OCI-LY3 (cell line): ENCODE data around the gene HCN3.
"Not testable (repeated sequence)": the region's sequence is repeated elsewhere in the genome, so short reads cannot be mapped to it uniquely, and the experiment has no call there.

Source experiments
- H2AFZ ChIP-seq: fragments of 200-600, 300-600 bp; shearing (Covaris generic); 2 replicates; pipeline ENCODE4 v1.6.0; 2014; ENCODE audit warnings: antibody characterized with exemption, low read depth, low read length
- H3K27ac ChIP-seq: fragments of 200-600, 300-600 bp; sonication (generic); 2 replicates; pipeline ENCODE4 v1.5.1; 2014; ENCODE audit warnings: mild to moderate bottlenecking, low read length, moderate library complexity, mixed read lengths
- H3K27me3 ChIP-seq: fragments of 200-600, 300-600 bp; sonication (generic); 2 replicates; pipeline ENCODE4 v1.6.1; 2014; ENCODE audit warnings: low read depth, low read length, mixed read lengths
- H3K36me3 ChIP-seq: fragments of 200-600, 300-600 bp; sonication (generic); replicated peaks from 2 replicates; pipeline ENCODE3; 2014; ENCODE audit warnings: low read depth, low read length, mixed read lengths
- H3K4me1 ChIP-seq: fragments of 300-600, 200-600 bp; sonication (generic); 2 replicates; pipeline ENCODE4 v1.6.1; 2014; ENCODE audit warnings: low read length, mixed read lengths
- H3K4me2 ChIP-seq: fragments of 200-600, 300-600 bp; sonication (generic); 2 replicates; pipeline ENCODE4 v1.6.1; 2014; ENCODE audit warnings: low read length, mixed read lengths
- H3K4me3 ChIP-seq: fragments of 300-600, 200-600 bp; sonication (generic); 2 replicates; pipeline ENCODE4 v1.5.1; 2014; ENCODE audit warnings: antibody characterized with exemption, mild to moderate bottlenecking, low read length, moderate library complexity
- H3K79me2 ChIP-seq: fragments of 300-600, 200-600 bp; shearing (Covaris generic); 2 replicates; pipeline ENCODE4 v1.6.1; 2014; ENCODE audit warnings: mild to moderate bottlenecking, low read length, mixed read lengths
- H3K9ac ChIP-seq: fragments of 300-600, 200-600 bp; shearing (Covaris generic); 2 replicates; pipeline ENCODE4 v1.6.0; 2014; ENCODE audit warnings: mild to moderate bottlenecking, low read length, moderate library complexity
- H3K9me3 ChIP-seq: fragments of 200-600, 300-600 bp; shearing (Covaris generic); 2 replicates; pipeline ENCODE4 v1.6.1; 2014; ENCODE audit warnings: low read length, mixed read lengths; ENCODE audit not compliant: insufficient read depth
- H4K20me1 ChIP-seq: fragments of 200-600, 300-600 bp; sonication (generic); 2 replicates; pipeline ENCODE4 v1.6.1; 2016; ENCODE audit warnings: low read length, mixed read lengths; ENCODE audit not compliant: insufficient read depth
- EZH2phosphoT487 ChIP-seq: fragments of 200-600 bp; shearing (Covaris generic); IDR thresholded peaks from 2 replicates; pipeline ENCODE4 v1.6.1; 2018; ENCODE audit warnings: antibody characterized with exemption, mixed run types, low read depth
- TF ChIP-seq, protein P1 (sequence below): fragments of 200-600, 300-600 bp; sonication (generic); IDR thresholded peaks from 2 replicates; pipeline ENCODE4 v1.5.1; 2014; ENCODE audit warnings: antibody characterized with exemption, low read length, low read depth

The HCN3 gene

DNA sequence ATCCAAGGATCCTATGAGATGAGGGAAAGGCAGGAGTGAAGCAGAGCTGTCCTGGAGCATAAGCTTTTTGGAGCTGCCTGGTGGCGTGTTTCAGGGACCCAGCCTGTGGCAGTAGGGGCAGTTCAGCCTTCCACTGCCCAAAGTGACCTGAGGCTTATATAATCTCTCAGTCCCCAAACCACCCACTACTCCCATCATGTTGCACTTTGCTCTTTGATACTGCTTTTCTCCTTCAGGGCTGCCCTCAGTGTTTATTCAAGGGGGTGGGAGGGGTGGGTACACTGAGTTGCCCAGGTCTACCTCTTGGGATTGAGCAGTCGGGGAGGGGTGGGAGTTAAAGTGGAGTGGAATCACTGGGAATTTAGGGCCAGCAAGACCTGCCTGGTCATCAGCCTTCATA, 9.3 kb downstream of the HCN3 start:
- no peak overlapping the region for H3K27ac ChIP-seq
- no peaks in the 10 kb centered on the region for H4K20me1 ChIP-seq
- H3K9me3 ChIP-seq = no peaks in the 10 kb centered on the region
- no peaks in the 10 kb centered on the region for H3K27me3 ChIP-seq
- no peak for TF ChIP-seq EZH2phosphoT487
- H3K4me2 ChIP-seq = no peak overlapping the region
- H3K4me3 ChIP-seq = no peak overlapping the region
- peaks cover 16% of the 10 kb centered on the region for H3K36me3 ChIP-seq
- no peak overlapping the region for H2AFZ ChIP-seq
- no peaks in the 10 kb centered on the region for H3K79me2 ChIP-seq
- no peaks in the 10 kb centered on the region for H3K4me1 ChIP-seq
- H3K9ac ChIP-seq = no peak overlapping the region

DNA sequence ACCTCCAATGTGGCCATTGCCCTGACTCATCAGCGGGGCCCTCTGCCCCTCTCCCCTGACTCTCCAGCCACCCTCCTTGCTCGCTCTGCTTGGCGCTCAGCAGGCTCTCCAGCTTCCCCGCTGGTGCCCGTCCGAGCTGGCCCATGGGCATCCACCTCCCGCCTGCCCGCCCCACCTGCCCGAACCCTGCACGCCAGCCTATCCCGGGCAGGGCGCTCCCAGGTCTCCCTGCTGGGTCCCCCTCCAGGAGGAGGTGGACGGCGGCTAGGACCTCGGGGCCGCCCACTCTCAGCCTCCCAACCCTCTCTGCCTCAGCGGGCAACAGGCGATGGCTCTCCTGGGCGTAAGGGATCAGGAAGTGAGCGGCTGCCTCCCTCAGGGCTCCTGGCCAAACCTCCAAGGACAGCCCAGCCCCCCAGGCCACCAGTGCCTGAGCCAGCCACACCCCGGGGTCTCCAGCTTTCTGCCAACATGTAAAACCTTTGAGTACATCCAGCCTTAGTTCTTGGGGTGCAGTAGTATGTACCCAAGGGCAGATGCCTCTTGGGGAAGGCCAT, 10.8 kb downstream of the HCN3 start:
- H3K79me2 ChIP-seq = no peaks in the 10 kb centered on the region
- no peak overlapping the region for H3K9ac ChIP-seq
- TF ChIP-seq, protein P1, sequence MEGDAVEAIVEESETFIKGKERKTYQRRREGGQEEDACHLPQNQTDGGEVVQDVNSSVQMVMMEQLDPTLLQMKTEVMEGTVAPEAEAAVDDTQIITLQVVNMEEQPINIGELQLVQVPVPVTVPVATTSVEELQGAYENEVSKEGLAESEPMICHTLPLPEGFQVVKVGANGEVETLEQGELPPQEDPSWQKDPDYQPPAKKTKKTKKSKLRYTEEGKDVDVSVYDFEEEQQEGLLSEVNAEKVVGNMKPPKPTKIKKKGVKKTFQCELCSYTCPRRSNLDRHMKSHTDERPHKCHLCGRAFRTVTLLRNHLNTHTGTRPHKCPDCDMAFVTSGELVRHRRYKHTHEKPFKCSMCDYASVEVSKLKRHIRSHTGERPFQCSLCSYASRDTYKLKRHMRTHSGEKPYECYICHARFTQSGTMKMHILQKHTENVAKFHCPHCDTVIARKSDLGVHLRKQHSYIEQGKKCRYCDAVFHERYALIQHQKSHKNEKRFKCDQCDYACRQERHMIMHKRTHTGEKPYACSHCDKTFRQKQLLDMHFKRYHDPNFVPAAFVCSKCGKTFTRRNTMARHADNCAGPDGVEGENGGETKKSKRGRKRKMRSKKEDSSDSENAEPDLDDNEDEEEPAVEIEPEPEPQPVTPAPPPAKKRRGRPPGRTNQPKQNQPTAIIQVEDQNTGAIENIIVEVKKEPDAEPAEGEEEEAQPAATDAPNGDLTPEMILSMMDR = no peak
- TF ChIP-seq EZH2phosphoT487 = no peak
- H3K4me3 ChIP-seq = no peak overlapping the region
- H3K36me3 ChIP-seq = peaks cover 10% of the 10 kb centered on the region
- no peak overlapping the region for H3K27ac ChIP-seq
- H3K9me3 ChIP-seq = no peaks in the 10 kb centered on the region
- no peak overlapping the region for H2AFZ ChIP-seq
- H3K4me2 ChIP-seq = no peak overlapping the region
- no peaks in the 10 kb centered on the region for H3K4me1 ChIP-seq
- no peaks in the 10 kb centered on the region for H3K27me3 ChIP-seq
- H4K20me1 ChIP-seq = no peaks in the 10 kb centered on the region

DNA sequence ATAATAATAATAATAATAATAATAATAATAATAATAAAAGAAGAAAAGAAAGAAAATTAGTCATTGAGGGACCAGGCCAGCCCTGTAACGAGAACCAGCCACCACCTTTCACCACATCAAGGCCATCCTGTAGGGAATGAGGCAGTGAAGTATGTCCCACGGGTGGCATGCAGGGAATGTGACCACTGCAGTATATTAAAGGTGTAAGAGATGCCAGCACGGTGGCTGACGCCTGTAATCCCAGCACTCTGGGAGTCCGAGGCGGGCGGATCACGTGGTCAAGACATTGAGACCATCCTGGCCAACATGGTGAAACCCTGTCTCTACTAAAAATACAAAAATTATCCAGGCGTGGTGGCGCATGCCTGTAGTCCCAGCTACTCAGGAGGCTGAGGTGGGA, 13.7 kb downstream of the HCN3 start:
- H4K20me1 ChIP-seq, H3K79me2 ChIP-seq, H3K4me3 ChIP-seq, H3K4me2 ChIP-seq, H3K4me1 ChIP-seq, H2AFZ ChIP-seq, H3K27me3 ChIP-seq, H3K27ac ChIP-seq, H3K36me3 ChIP-seq, H3K9ac ChIP-seq, H3K9me3 ChIP-seq: not testable (repeated sequence)

DNA sequence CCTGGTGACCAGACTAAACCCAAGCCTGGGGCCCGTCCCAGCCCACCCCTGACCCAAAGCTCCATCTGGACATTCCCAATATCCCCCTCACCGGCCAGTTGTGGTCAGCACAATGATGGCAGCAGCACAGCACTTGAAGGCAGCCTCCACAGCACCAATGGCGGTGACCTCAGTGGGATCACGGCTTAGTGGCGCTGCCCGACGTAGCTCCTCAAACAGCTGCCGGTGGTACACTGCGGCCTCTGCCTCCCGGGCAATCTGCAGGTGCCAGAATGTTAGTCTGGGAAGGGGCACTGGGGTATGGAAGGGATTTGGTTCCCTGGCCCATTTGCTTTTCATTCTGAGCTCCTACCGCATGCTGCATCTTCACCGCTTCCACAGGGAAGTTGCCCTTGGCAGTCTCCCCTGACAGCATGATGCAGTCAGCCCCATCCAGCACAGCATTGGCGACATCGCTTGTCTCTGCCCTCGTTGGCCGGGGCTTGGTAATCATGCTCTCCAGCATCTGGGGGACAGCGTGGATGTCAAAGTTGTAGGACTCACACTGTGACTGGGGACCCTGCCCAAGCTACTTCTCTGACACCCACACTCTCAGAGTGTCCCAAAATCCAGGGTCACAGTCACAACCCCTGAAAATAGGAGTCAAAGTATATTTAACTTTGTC, 16.0 kb downstream of the HCN3 start:
- no peak for TF ChIP-seq EZH2phosphoT487
- TF ChIP-seq, protein P1 = no peak
- Histone ChIP-seq H3K9ac (no peak overlapping the region), H4K20me1 (no peaks in the 10 kb centered on the region), H3K4me1 (peaks cover 8% of the 10 kb centered on the region), H3K27ac (no peak overlapping the region), H3K79me2 (no peaks in the 10 kb centered on the region), H2AFZ (no peak overlapping the region), H3K36me3 (no peaks in the 10 kb centered on the region), H3K27me3 (no peaks in the 10 kb centered on the region), H3K9me3 (no peaks in the 10 kb centered on the region), H3K4me3 (no peak overlapping the region), H3K4me2 (no peak overlapping the region)

DNA sequence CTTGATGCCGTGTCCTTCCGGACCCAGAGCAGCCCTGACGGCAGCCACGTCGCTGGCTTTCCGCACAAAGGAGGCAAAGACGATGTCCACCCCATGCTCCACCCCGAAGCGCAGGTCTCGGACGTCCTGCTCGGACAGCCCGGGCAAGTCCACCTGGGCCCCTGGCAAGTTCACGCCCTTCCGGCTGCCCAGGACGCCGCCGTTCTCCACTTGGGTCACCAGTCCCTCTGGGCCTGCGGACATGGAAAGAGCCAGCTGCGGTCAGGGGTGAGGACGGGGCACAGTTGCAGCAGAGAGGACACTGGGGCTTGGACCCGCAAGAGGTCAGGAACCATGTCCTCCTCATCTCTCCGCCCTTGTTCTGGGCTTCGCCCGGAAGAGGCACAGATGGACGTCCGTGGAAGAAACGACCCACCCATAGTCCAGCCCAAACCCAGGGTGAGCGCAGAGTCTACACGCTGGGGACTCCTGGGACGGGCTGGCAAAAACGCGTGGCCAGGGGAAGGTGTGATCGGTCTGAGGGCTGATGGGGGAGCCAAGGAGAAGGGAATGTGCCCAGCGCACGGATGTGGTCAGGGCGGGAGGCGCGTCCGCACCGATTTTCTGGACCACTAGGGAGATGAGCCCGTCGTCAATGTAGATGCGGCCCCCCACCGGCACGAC, 17.4 kb downstream of the HCN3 start:
- Histone ChIP-seq H3K27me3 (no peaks in the 10 kb centered on the region), H4K20me1 (no peaks in the 10 kb centered on the region), H3K4me3 (no peak overlapping the region), H3K4me2 (no peak overlapping the region), H3K36me3 (no peaks in the 10 kb centered on the region), H3K79me2 (no peaks in the 10 kb centered on the region), H3K9ac (no peak overlapping the region), H3K27ac (no peak overlapping the region), H2AFZ (no peak overlapping the region), H3K4me1 (peaks cover 8% of the 10 kb centered on the region), H3K9me3 (no peaks in the 10 kb centered on the region)
- no peak for TF ChIP-seq EZH2phosphoT487
- TF ChIP-seq, protein P1 = no peak
